ENCODE measurements around the gene ING2.

DNA sequence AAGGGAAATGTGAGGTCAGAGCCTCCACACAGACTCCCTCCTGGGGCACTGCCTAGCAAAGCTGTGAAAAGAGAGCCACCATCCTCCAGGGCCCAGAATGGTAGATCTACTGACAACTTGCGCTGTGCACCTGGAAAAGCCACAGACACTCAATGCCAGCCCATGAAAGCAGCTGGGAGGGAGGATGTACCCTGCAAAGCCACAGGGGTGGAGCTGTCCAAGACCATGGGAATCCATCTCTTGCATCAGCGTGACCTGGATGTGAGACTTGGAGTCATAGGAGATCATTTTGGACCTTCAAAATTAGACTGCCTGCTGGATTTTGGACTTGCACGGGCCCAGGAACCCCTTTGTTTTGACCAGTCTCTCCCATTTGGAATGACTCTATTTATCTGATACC lies 37.6 kb upstream of the ING2 start:
- TF ChIP-seq, protein P1, sequence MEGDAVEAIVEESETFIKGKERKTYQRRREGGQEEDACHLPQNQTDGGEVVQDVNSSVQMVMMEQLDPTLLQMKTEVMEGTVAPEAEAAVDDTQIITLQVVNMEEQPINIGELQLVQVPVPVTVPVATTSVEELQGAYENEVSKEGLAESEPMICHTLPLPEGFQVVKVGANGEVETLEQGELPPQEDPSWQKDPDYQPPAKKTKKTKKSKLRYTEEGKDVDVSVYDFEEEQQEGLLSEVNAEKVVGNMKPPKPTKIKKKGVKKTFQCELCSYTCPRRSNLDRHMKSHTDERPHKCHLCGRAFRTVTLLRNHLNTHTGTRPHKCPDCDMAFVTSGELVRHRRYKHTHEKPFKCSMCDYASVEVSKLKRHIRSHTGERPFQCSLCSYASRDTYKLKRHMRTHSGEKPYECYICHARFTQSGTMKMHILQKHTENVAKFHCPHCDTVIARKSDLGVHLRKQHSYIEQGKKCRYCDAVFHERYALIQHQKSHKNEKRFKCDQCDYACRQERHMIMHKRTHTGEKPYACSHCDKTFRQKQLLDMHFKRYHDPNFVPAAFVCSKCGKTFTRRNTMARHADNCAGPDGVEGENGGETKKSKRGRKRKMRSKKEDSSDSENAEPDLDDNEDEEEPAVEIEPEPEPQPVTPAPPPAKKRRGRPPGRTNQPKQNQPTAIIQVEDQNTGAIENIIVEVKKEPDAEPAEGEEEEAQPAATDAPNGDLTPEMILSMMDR (IDR thresholded peaks at IDR 0.05), result no peak
- TF ChIP-seq POLR2A (IDR thresholded peaks at IDR 0.05), result no peak

Measured in sigmoid colon (tissue), 3 donors.